Measurements from ENCODE around the gene CRTC1. TPM values are rescaled to one million over a fixed set of nuclear protein-coding genes. Genes with fewer than 3 reads are reported as not detected.

Gene CRTC1
- total and polyA plus RNA-seq, 11 donors: 3.8 to 10.2 (median 7.2) TPM

DNA sequence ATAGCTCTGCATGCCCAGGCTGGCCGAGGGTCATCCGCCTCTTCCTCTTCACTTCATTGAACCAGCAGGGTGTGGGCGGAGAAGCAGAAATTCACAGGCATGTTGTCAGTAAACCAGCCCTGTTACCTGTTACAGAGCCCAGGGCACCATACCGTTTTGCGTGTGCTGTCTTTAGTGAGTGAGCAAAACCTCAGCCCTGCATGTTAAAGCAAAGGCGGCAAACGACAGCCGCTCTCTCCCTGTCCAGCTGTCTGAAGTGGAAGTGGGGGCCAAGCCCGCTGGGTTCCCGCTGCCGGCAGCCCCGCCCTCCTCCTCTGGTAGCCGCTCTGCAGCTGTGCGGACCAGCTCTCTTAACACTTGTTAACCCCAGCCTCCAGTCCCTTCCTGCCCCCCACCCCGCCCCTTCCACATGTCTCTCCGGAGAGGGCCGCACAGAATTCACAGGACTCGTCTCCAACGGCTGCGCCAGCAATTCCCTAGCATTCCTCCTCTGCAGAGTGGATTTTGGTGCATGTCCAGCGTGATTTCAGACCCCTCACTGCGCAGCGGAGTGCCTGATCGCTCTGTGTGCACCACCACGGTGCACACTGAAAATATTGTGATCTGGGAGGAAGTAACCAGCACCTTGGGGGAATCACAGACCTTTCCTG is 34.0 kb upstream of the CRTC1 start:
- Histone ChIP-seq H3K4me1 (peaks cover 3 to 58% (median 39%) of the 10 kb centered on the region in 12 donors), H3K36me3 (no peaks in the 10 kb centered on the region), H3K9me3 (no peaks in the 10 kb centered on the region), H3K27me3 (no peaks in the 10 kb centered on the region), H3K4me3 (peak overlapping the region in 10 of 12 donors; percentile 3 to 45 (median 27)), H3K27ac (peak overlapping the region; percentile 67 to 97 (median 82))
- TF ChIP-seq, protein P1, sequence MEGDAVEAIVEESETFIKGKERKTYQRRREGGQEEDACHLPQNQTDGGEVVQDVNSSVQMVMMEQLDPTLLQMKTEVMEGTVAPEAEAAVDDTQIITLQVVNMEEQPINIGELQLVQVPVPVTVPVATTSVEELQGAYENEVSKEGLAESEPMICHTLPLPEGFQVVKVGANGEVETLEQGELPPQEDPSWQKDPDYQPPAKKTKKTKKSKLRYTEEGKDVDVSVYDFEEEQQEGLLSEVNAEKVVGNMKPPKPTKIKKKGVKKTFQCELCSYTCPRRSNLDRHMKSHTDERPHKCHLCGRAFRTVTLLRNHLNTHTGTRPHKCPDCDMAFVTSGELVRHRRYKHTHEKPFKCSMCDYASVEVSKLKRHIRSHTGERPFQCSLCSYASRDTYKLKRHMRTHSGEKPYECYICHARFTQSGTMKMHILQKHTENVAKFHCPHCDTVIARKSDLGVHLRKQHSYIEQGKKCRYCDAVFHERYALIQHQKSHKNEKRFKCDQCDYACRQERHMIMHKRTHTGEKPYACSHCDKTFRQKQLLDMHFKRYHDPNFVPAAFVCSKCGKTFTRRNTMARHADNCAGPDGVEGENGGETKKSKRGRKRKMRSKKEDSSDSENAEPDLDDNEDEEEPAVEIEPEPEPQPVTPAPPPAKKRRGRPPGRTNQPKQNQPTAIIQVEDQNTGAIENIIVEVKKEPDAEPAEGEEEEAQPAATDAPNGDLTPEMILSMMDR (IDR thresholded peaks at IDR 0.05): no peak
- TF ChIP-seq POLR2A (IDR thresholded peaks at IDR 0.05): no peak
- ATAC-seq (peak; percentile 63 to 72 (median 66)), DNase-seq (peak; percentile 84 to 92 (median 86))
- intact Hi-C loops (cut with DNase I): loop anchor here in 1 of 10 donors (10.0 kb wide), 1 partner anchor 55 kb away; no protein-coding TSS in a partner anchor
- WGBS, 4 donors: 34 to 41% (median 39%) methylated on average over 23 to 25 of the region's 25 CpGs

DNA sequence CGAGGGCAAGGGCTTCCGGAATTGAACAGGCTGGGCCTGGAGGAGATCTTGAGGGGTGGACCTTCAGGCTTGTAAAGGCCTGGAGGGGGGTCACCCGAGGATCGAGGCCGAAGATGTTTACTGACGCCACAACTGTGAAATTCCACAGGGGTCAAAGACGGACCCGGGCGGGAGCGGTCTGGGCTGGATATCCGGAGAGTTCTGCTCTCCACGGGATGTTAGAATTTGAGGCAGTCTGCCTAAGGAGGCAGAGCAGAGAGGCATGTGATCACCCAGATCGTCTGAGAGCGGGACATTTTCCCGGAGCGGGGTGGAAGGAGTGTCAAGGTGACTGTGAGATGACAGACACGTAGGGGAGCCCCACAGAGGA is 33.5 kb upstream of the CRTC1 start:
- Histone ChIP-seq H3K27ac (peak overlapping the region; percentile 67 to 97 (median 82)), H3K9me3 (no peaks in the 10 kb centered on the region), H3K27me3 (no peaks in the 10 kb centered on the region), H3K36me3 (no peaks in the 10 kb centered on the region), H3K4me3 (peak overlapping the region in 10 of 12 donors; percentile 3 to 45 (median 27)), H3K4me1 (peaks cover 3 to 53% (median 38%) of the 10 kb centered on the region in 12 donors)
- intact Hi-C loops (cut with DNase I): loop anchor here in 1 of 10 donors (10.0 kb wide), 1 partner anchor 55 kb away; no protein-coding TSS in a partner anchor
- ATAC-seq (peak; percentile 39 to 81 (median 50)), DNase-seq (peak in 4 of 5 donors; percentile 70 to 80 (median 74))
- WGBS, 4 donors: 23 to 48% (median 38%) methylated on average over 17 of the region's 17 CpGs
- TF ChIP-seq POLR2A (IDR thresholded peaks at IDR 0.05): no peak
- TF ChIP-seq, protein P1 (IDR thresholded peaks at IDR 0.05): no peak

- intact Hi-C loops (cut with DNase I): loop anchor here in 1 of 10 donors (10.0 kb wide), 1 partner anchor 56 kb away; no protein-coding TSS in a partner anchor
- Histone ChIP-seq H3K4me1 (peaks cover 3 to 51% (median 35%) of the 10 kb centered on the region in 12 donors), H3K27ac (peak overlapping the region; percentile 67 to 97 (median 82)), H3K36me3 (no peaks in the 10 kb centered on the region), H3K27me3 (no peaks in the 10 kb centered on the region), H3K4me3 (peak overlapping the region in 10 of 12 donors; percentile 0 to 45 (median 24)), H3K9me3 (no peaks in the 10 kb centered on the region)
- no peak for TF ChIP-seq POLR2A (IDR thresholded peaks at IDR 0.05)
- TF ChIP-seq, protein P1 (IDR thresholded peaks at IDR 0.05): no peak
- 35 to 55% (median 49%) methylated on average over 26 to 34 of the region's 34 CpGs for WGBS, 4 donors
- DNase-seq (peak; percentile 79 to 92 (median 86)), ATAC-seq (peak; percentile 12 to 79 (median 78))
Observed at GRCh38 chr19:18650468-18651041, 32.9 kb upstream of the CRTC1 start.

DNA sequence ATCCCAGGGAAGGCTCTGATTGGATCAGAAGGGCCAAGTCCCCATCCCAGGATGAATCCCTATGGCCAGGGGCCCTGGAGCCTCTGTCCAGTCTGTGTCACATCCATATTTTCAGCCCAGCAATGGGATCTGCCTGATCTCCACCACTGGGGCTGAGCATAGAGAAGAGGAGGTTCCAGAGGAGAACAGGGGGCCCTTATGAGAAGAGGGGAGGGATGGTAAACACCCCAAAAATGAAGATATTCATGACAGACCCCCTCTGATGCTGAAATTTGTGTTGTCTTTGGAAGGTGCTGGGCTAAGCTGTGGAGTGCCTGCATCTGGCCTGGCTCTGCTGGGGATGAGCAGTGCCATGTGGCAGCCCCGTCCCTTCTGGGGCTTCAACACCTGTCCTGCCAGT is 32.2 kb upstream of the CRTC1 start:
- 94 to 100% (median 97%) methylated on average over 1 of the region's 1 CpG; no CpG with 5 or more reads in 1 of the 4 donors for WGBS, 4 donors

More for the DNA sequence above, 32.2 kb upstream of the CRTC1 start:
- TF ChIP-seq, protein P1 (IDR thresholded peaks at IDR 0.05): no peak
- H3K27ac ChIP-seq: peak overlapping the region in 11 of 12 donors; percentile 67 to 97 (median 83)
- DNase-seq: no peak
- H3K27me3 ChIP-seq: no peaks in the 10 kb centered on the region
- H3K4me1 ChIP-seq: peaks cover 3 to 52% (median 35%) of the 10 kb centered on the region in 12 donors
- intact Hi-C loops (cut with DNase I): loop anchor here in 1 of 10 donors (10.0 kb wide), 1 partner anchor 56 kb away; no protein-coding TSS in a partner anchor
- H3K9me3 ChIP-seq: no peaks in the 10 kb centered on the region
- peak overlapping the region in 2 of 12 donors; percentile 3 to 45 for H3K4me3 ChIP-seq
- no peaks in the 10 kb centered on the region for H3K36me3 ChIP-seq
- no peak for ATAC-seq

Measured in heart left ventricle (tissue), 16 donors.